Adipose tissue (tissue), 3 donors: ENCODE data around the gene WFDC6. TPM values are rescaled to one million over a fixed set of nuclear protein-coding genes. Genes with fewer than 3 reads are reported as not detected.
"Not testable (repeated sequence)": the region's sequence is repeated elsewhere in the genome, so short reads cannot be mapped to it uniquely, and the experiment has no call there.

ENCODE experiments used
- H3K27ac ChIP-seq: one replicate; pipeline ENCODE4 v1.5.1; 2013; ENCODE audit warnings: low read depth, low read length
- WGBS, 3 donors: extraction: QIAGEN DNeasy Blood & Tissue Kit; methylation state at CpG; one replicate each; pipeline ENCODE4 v1.1.7; 2013; 5-methylcytosine and 5-hydroxymethylcytosine counted together
- polyA plus RNA-seq, 3 donors: library from polyadenylated mRNA; stranded (reverse); fragments of 200-250 nt; gene quantifications; one replicate each; pipeline ENCODE4 v1.2.3, GENCODE V29; 2013
- donor health status: healthy with polysubstance abuse.
- donor health status: Bipolar disorder and iron deficiency.
- donor health status: healthy.

WFDC6 gene
- not detected for polyA plus RNA-seq

GRCh38 chr20:45539382-45539781, at the start of gene WFDC6:
Gene WFDC6 (minus strand): TSS chr20:45539482. CDS start chr20:45539407, 75 bp downstream.
- no peak within 1 kb of the TSS for H3K27ac ChIP-seq
- WGBS, 3 donors: 82 to 83% (median 82%) methylated on average over 2 of the region's 2 CpGs

- 70 to 78% (median 71%) methylated on average over 2 of the region's 2 CpGs for WGBS, 3 donors
Measured at GRCh38 chr20:45588800-45589199, 49.5 kb upstream of the WFDC6 start.

GRCh38 chr20:45585986-45586385, 46.7 kb upstream of the WFDC6 start:
- WGBS, 3 donors: 77 to 86% (median 78%) methylated on average over 5 of the region's 5 CpGs
- not testable (repeated sequence) for H3K27ac ChIP-seq

More at GRCh38 chr20:45588800-45589199, 49.5 kb upstream of the WFDC6 start:
- no peak overlapping the region for H3K27ac ChIP-seq

- WGBS, 3 donors: 85 to 94% (median 90%) methylated on average over 5 of the region's 5 CpGs
- not testable (repeated sequence) for H3K27ac ChIP-seq
Measured at GRCh38 chr20:45584294-45584693, 45.0 kb upstream of the WFDC6 start.

GRCh38 chr20:45583502-45583901, 44.2 kb upstream of the WFDC6 start:
- H3K27ac ChIP-seq: no peak overlapping the region
- WGBS, 3 donors: 72 to 80% (median 74%) methylated on average over 3 of the region's 3 CpGs

- no peak overlapping the region for H3K27ac ChIP-seq
Measured at GRCh38 chr20:45581702-45582101, 42.4 kb upstream of the WFDC6 start.

GRCh38 chr20:45579184-45579583, 39.9 kb upstream of the WFDC6 start, which contains the start of gene WFDC8:
Gene WFDC8 (minus strand): TSS chr20:45579284. CDS start chr20:45579247, 37 bp downstream.
- 57 to 75% (median 67%) methylated on average over 4 of the region's 4 CpGs for WGBS, 3 donors
- no peak within 1 kb of the TSS for H3K27ac ChIP-seq

- 68 to 88% (median 84%) methylated on average over 1 of the region's 1 CpG for WGBS, 3 donors
- no peak overlapping the region for H3K27ac ChIP-seq
Measured at GRCh38 chr20:45578231-45578630, 38.9 kb upstream of the WFDC6 start.

GRCh38 chr20:45576995-45577394, 37.7 kb upstream of the WFDC6 start:
- WGBS, 3 donors: 26 to 50% (median 49%) methylated on average over 2 of the region's 2 CpGs
- H3K27ac ChIP-seq: no peak overlapping the region

GRCh38 chr20:45575931-45576330, 36.6 kb upstream of the WFDC6 start:
- H3K27ac ChIP-seq: no peak overlapping the region
- WGBS, 3 donors: 85 to 95% (median 86%) methylated on average over 3 of the region's 3 CpGs

- not testable (repeated sequence) for H3K27ac ChIP-seq
- 77 to 90% (median 81%) methylated on average over 1 of the region's 1 CpG for WGBS, 3 donors
Measured at GRCh38 chr20:45569650-45570049, 30.4 kb upstream of the WFDC6 start.

- whole genome bisulfite sequencing, 3 donors: 83 to 84% (median 83%) methylated on average over 2 of the region's 2 CpGs
Measured at GRCh38 chr20:45564760-45565276, 25.5 kb upstream of the WFDC6 start.

GRCh38 chr20:45555198-45555597, 15.9 kb upstream of the WFDC6 start:
- H3K27ac ChIP-seq: no peak overlapping the region
- 72 to 92% (median 87%) methylated on average over 1 of the region's 1 CpG for WGBS, 3 donors

More at GRCh38 chr20:45564760-45565276, 25.5 kb upstream of the WFDC6 start:
- H3K27ac ChIP-seq: no peak overlapping the region

- H3K27ac ChIP-seq: no peak overlapping the region
- WGBS, 3 donors: 74 to 84% (median 75%) methylated on average over 2 of the region's 2 CpGs
Measured at GRCh38 chr20:45552456-45552855, 13.2 kb upstream of the WFDC6 start.

GRCh38 chr20:45550765-45551164, 11.5 kb upstream of the WFDC6 start:
- no peak overlapping the region for H3K27ac ChIP-seq

GRCh38 chr20:45548410-45548809, 9.1 kb upstream of the WFDC6 start:
- whole genome bisulfite sequencing, 3 donors: 69 to 89% (median 86%) methylated on average over 7 of the region's 7 CpGs
- no peak overlapping the region for H3K27ac ChIP-seq

GRCh38 chr20:45547206-45547770, 8.0 kb upstream of the WFDC6 start, which contains the start of gene EPPIN:
Gene EPPIN (minus strand): TSS chr20:45547401. CDS start chr20:45547357, 44 bp downstream.
- WGBS, 3 donors: 77 to 89% (median 87%) methylated on average over 6 of the region's 6 CpGs

GRCh38 chr20:45545754-45546453, 6.6 kb upstream of the WFDC6 start:
- H3K27ac ChIP-seq: no peak overlapping the region
- WGBS, 3 donors: 9 to 31% (median 26%) methylated on average over 5 of the region's 5 CpGs

More at GRCh38 chr20:45547206-45547770, 8.0 kb upstream of the WFDC6 start, which contains the start of gene EPPIN:
- no peak within 1 kb of the TSS for H3K27ac ChIP-seq

- 75 to 82% (median 77%) methylated on average over 3 of the region's 3 CpGs for WGBS, 3 donors
- H3K27ac ChIP-seq: no peak overlapping the region
Measured at GRCh38 chr20:45545351-45545750, 6.1 kb upstream of the WFDC6 start.
